Neural progenitor cell (in vitro differentiated cells): ENCODE measurements around the gene REM2. TPM values are rescaled to one million over a fixed set of nuclear protein-coding genes. Genes with fewer than 3 reads are reported as not detected.

Experiments
- DNase-seq: peaks from one replicate; pipeline ENCODE4 v3.0.0-alpha.2; 2016; ENCODE audit warnings: low spot score
- H2AFZ ChIP-seq: fragments of 200-600 bp; sonication (generic); replicated peaks from 2 replicates; pipeline ENCODE4 v1.6.1; 2016; ENCODE audit warnings: antibody characterized with exemption
- H3F3A ChIP-seq: fragments of 200-600 bp; sonication (generic); 2 replicates; pipeline ENCODE4 v1.6.1; 2016; ENCODE audit warnings: antibody characterized with exemption, low read depth
- H3K27ac ChIP-seq: fragments of 200-600 bp; sonication (generic); 2 replicates; pipeline ENCODE4 v1.5.1; 2016; ENCODE audit warnings: mild to moderate bottlenecking
- H3K27me3 ChIP-seq: fragments of 200-600 bp; sonication (generic); 2 replicates; pipeline ENCODE4 v1.6.1; 2016; ENCODE audit warnings: mild to moderate bottlenecking, moderate library complexity
- H3K36me3 ChIP-seq: fragments of 200-600 bp; sonication (generic); 2 replicates; pipeline ENCODE4 v1.5.1; 2016
- H3K4me1 ChIP-seq: fragments of 200-600 bp; sonication (generic); 2 replicates; pipeline ENCODE4 v1.6.1; 2016; ENCODE audit warnings: mixed run types
- H3K4me2 ChIP-seq: fragments of 200-600 bp; sonication (generic); 2 replicates; pipeline ENCODE4 v1.6.1; 2016
- H3K4me3 ChIP-seq: fragments of 200-600 bp; sonication (generic); 2 replicates; pipeline ENCODE4 v1.5.1; 2016
- H3K79me2 ChIP-seq: fragments of 200-600 bp; sonication (generic); 2 replicates; pipeline ENCODE4 v1.6.1; 2016; ENCODE audit warnings: low read depth
- H3K9ac ChIP-seq: fragments of 200-600 bp; sonication (generic); 2 replicates; pipeline ENCODE4 v1.6.1; 2016
- H3K9me3 ChIP-seq: fragments of 200-600 bp; sonication (generic); 2 replicates; pipeline ENCODE4 v1.5.1; 2016; ENCODE audit warnings: low read depth
- H4K20me1 ChIP-seq: fragments of 200-600 bp; sonication (generic); 2 replicates; pipeline ENCODE4 v1.6.1; 2016; ENCODE audit warnings: low read depth
- H3K27ac Mint-ChIP-seq: 3 replicates; pipeline ENCODE4 v1.8.0; 2021; ENCODE audit warnings: mixed read lengths
- H3K27me3 Mint-ChIP-seq: 2 replicates; pipeline ENCODE4 v1.8.0; 2022; ENCODE audit warnings: low read depth, mild to moderate bottlenecking, inconsistent platforms, moderate library complexity, mixed read lengths; ENCODE audit not compliant: insufficient read depth
- H3K36me3 Mint-ChIP-seq: 3 replicates; pipeline ENCODE4 v1.8.0; 2021; ENCODE audit warnings: mixed read lengths
- H3K4me1 Mint-ChIP-seq: 3 replicates; pipeline ENCODE4 v1.8.0; 2021; ENCODE audit warnings: mixed read lengths
- H3K4me3 Mint-ChIP-seq: 3 replicates; pipeline ENCODE4 v1.8.0; 2021; ENCODE audit warnings: mild to moderate bottlenecking, moderate library complexity, mixed read lengths
- H3K9me3 Mint-ChIP-seq: 3 replicates; pipeline ENCODE4 v1.8.0; 2020; ENCODE audit warnings: mixed read lengths
- EZH2 ChIP-seq: fragments of 200-600 bp; sonication (generic); IDR thresholded peaks from 2 replicates; pipeline ENCODE4 v1.6.1; 2017; ENCODE audit warnings: antibody characterized with exemption, mild to moderate bottlenecking, moderate library complexity
- EZH2phosphoT487 ChIP-seq: fragments of 200-600 bp; sonication (generic); IDR thresholded peaks from 2 replicates; pipeline ENCODE4 v1.6.1; 2017; ENCODE audit warnings: antibody characterized with exemption
- total RNA-seq: library from RNA; depleted of rRNA; stranded (reverse); fragments of >200 nt; gene quantifications from 2 replicates; pipeline ENCODE4 v1.2.3, GENCODE V29; 2015; ENCODE audit warnings: low replicate concordance
- TF ChIP-seq, protein P1 (sequence below): fragments of 200-600 bp; sonication (generic); IDR thresholded peaks from 2 replicates; pipeline ENCODE4 v1.5.1; 2017; ENCODE audit warnings: antibody characterized with exemption, mild to moderate bottlenecking

REM2 gene
- total RNA-seq, 1 donor from 2014 or later, result 1.7 TPM

DNA sequence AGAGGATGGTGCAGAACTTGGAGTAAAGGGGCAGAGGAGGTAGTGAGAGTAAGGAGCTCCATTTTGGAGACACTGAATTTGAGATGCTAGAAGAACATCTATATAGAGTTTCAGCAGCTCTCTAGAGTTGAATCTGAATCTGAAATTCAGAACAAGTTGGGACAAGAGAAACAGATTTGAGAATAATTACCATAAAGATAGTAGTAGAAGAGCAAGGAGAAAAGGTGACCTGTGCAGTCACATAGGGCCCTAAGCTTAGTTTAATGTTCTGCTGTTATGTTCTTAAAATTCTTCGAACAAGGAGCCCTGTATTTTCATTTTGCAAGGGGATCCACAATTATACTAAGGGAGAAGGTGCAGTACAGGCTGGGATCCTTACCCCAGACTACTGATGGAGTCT, 7.4 kb downstream of the REM2 start:
- peaks cover 25% of the 10 kb centered on the region for H3F3A ChIP-seq
- H3K9ac ChIP-seq, result no peak overlapping the region
- peaks cover 12% of the 10 kb centered on the region for H3K27me3 ChIP-seq
- no peaks in the 10 kb centered on the region for H3K9me3 Mint-ChIP-seq
- no peak overlapping the region for H3K4me3 ChIP-seq
- H3K36me3 ChIP-seq, result no peaks in the 10 kb centered on the region
- H3K9me3 ChIP-seq, result no peaks in the 10 kb centered on the region
- H4K20me1 ChIP-seq, result no peaks in the 10 kb centered on the region
- H3K36me3 Mint-ChIP-seq, result peaks cover 6% of the 10 kb centered on the region
- H3K4me2 ChIP-seq, result no peak overlapping the region
- no peak overlapping the region for H2AFZ ChIP-seq
- peaks cover 28% of the 10 kb centered on the region for H3K4me1 Mint-ChIP-seq
- H3K4me1 ChIP-seq, result no peaks in the 10 kb centered on the region
- H3K79me2 ChIP-seq, result no peaks in the 10 kb centered on the region
- peaks cover 9% of the 10 kb centered on the region for H3K27me3 Mint-ChIP-seq
- no peak for TF ChIP-seq EZH2phosphoT487
- TF ChIP-seq EZH2, result no peak
- TF ChIP-seq, protein P1, sequence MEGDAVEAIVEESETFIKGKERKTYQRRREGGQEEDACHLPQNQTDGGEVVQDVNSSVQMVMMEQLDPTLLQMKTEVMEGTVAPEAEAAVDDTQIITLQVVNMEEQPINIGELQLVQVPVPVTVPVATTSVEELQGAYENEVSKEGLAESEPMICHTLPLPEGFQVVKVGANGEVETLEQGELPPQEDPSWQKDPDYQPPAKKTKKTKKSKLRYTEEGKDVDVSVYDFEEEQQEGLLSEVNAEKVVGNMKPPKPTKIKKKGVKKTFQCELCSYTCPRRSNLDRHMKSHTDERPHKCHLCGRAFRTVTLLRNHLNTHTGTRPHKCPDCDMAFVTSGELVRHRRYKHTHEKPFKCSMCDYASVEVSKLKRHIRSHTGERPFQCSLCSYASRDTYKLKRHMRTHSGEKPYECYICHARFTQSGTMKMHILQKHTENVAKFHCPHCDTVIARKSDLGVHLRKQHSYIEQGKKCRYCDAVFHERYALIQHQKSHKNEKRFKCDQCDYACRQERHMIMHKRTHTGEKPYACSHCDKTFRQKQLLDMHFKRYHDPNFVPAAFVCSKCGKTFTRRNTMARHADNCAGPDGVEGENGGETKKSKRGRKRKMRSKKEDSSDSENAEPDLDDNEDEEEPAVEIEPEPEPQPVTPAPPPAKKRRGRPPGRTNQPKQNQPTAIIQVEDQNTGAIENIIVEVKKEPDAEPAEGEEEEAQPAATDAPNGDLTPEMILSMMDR, result no peak
- DNase-seq, result no peak
- H3K4me3 Mint-ChIP-seq, result no peak overlapping the region
- no peak overlapping the region for H3K27ac ChIP-seq
- no peak overlapping the region for H3K27ac Mint-ChIP-seq

DNA sequence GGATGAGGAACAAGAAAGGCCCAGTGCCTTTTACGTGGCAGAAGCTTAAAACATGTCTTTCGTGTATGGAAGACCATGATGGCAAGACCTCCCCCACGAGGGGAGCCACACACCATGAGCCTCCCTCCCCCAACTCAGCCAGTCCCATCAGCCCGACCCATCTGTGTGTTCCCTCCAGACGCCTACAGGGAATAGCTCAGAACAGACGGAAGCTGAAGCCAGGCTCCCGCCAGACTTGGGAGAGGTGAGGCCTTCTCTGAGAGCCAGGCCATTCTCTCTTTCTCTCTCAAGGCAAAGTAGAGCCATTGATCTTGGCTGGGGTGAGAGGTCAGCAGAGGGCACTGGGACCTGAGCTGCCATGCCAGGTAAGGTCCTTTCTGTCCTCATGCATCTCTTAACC, 9.5 kb downstream of the REM2 start:
- peaks cover 8% of the 10 kb centered on the region for H3F3A ChIP-seq
- no peaks in the 10 kb centered on the region for H3K4me1 ChIP-seq
- H3K27me3 Mint-ChIP-seq, result peaks cover 9% of the 10 kb centered on the region
- H2AFZ ChIP-seq, result no peak overlapping the region
- H3K27me3 ChIP-seq, result no peaks in the 10 kb centered on the region
- TF ChIP-seq, protein P1, result no peak
- no peak overlapping the region for H3K4me3 Mint-ChIP-seq
- no peaks in the 10 kb centered on the region for H3K9me3 ChIP-seq
- H3K9me3 Mint-ChIP-seq, result no peaks in the 10 kb centered on the region
- H3K9ac ChIP-seq, result no peak overlapping the region
- peaks cover 13% of the 10 kb centered on the region for H3K4me1 Mint-ChIP-seq
- no peak overlapping the region for H3K27ac Mint-ChIP-seq
- no peaks in the 10 kb centered on the region for H4K20me1 ChIP-seq
- H3K4me2 ChIP-seq, result no peak overlapping the region
- no peak overlapping the region for H3K27ac ChIP-seq
- peaks cover 4% of the 10 kb centered on the region for H3K36me3 Mint-ChIP-seq
- no peak for DNase-seq
- H3K79me2 ChIP-seq, result no peaks in the 10 kb centered on the region
- H3K4me3 ChIP-seq, result no peak overlapping the region
- no peaks in the 10 kb centered on the region for H3K36me3 ChIP-seq

DNA sequence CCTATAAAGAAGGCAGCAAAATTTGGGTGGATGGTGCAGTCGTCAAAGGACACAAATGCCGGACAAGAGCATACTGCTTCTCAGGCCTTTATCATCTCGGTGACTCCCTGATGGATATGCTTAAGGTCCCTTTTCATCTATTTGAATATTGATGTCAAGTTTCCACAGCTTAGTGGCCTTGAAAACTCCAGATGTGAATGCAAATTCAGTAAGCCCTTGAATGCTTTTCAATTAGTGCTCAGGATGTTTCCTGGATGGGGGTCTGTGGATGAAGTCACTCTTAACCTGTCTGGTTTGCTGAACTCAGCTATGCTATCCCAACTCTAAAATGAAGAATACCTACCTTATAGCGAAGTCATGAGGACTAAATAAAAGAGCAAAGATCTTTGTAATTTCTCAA, 10.7 kb downstream of the REM2 start:
- no peaks in the 10 kb centered on the region for H3K9me3 ChIP-seq
- no peaks in the 10 kb centered on the region for H4K20me1 ChIP-seq
- H3K9me3 Mint-ChIP-seq, result no peaks in the 10 kb centered on the region
- H3K4me2 ChIP-seq, result no peak overlapping the region
- no peaks in the 10 kb centered on the region for H3K27me3 ChIP-seq
- H3K79me2 ChIP-seq, result no peaks in the 10 kb centered on the region
- H3K27ac Mint-ChIP-seq, result no peak overlapping the region
- no peak overlapping the region for H2AFZ ChIP-seq
- peaks cover 4% of the 10 kb centered on the region for H3K36me3 Mint-ChIP-seq
- H3K27me3 Mint-ChIP-seq, result peaks cover 6% of the 10 kb centered on the region
- TF ChIP-seq EZH2phosphoT487 (no peak), EZH2 (no peak)
- TF ChIP-seq, protein P1, result no peak
- no peak overlapping the region for H3K4me3 Mint-ChIP-seq
- peaks cover 3% of the 10 kb centered on the region for H3F3A ChIP-seq
- peak overlapping the region; percentile 13 for H3K9ac ChIP-seq
- peaks cover 7% of the 10 kb centered on the region for H3K4me1 Mint-ChIP-seq
- DNase-seq, result no peak
- H3K27ac ChIP-seq, result no peak overlapping the region
- H3K4me1 ChIP-seq, result no peaks in the 10 kb centered on the region
- H3K36me3 ChIP-seq, result no peaks in the 10 kb centered on the region
- H3K4me3 ChIP-seq, result no peak overlapping the region
